SH-SY5Y (cell line): ENCODE measurements around the gene EPHA6.

Experiments used
- GATA2 ChIP-seq: IDR thresholded peaks from 2 replicates; pipeline ENCODE4 v1.6.1; 2011; ENCODE audit warnings: mild to moderate bottlenecking, low read depth, low read length
- GATA3 ChIP-seq: IDR thresholded peaks from 2 replicates; pipeline ENCODE4 v1.6.1; 2011; ENCODE audit warnings: low read depth, mild to moderate bottlenecking, low read length, moderate library complexity

DNA sequence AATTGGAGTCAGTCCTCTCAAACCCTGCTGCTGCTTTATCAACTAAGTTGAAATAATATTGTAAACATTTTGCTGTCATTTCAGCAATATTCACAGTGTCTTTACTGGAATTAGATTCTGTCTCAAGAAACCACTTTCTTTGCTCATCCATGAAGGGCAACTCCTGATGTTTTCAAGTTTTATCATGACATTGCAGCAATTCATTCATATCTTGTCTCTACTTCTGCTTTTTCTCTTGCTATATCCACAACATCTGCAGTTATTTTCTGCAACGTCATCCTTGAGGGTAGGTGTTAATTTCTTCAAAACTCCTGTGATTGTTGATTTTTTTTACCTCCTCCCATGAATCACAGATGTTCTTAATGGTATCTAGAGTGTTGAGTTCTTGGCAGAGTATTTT is 181.6 kb downstream of the EPHA6 start:
- TF ChIP-seq GATA3 (no peak), GATA2 (no peak)
